HG02571 (cell line): ENCODE measurements around the gene SRGAP3.

Experiments
- ATAC-seq: cut with Tn5 transposase; IDR thresholded peaks from one replicate; pipeline ENCODE4 v1.9.1; 2021; ENCODE audit warnings: mild to moderate bottlenecking, moderate library complexity; ENCODE audit not compliant: unreplicated experiment

Gene SRGAP3

GRCh38 chr3:8945890-8946600 lies 303.4 kb downstream of the SRGAP3 start:
- no peak for ATAC-seq

DNA sequence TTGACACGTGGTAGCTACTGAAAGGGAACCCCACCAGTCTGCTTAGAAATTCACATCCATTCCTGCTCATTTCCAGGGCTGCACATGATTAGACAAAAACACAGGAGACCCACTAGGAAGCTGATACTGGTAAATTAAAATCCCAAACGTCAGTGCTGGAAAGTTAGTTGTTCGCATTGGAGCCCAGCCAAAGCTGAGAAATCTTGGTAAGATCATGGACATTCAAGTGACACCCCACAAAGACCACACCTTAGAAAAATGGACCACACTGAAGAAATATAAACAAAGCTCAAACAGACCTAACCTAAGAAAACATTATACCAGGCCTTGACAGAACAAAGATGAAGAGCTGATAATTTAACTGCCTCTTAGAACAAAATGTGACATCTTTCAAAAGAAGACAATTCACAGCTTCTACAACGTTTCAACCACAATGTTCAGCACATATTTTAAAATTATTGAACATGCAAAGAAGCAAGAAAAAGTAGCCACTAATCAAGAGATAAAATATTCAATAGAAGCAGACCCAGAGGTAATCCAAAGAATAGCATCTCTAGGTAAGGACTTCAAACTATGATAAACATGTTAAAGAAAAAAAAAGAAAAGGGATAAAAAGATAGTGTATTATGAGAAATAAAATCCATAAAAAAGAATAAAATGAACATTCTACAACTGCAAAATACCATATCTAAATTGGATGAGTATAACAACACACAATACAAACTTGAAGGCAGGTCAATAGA lies 306.5 kb downstream of the SRGAP3 start:
- ATAC-seq = no peak

DNA sequence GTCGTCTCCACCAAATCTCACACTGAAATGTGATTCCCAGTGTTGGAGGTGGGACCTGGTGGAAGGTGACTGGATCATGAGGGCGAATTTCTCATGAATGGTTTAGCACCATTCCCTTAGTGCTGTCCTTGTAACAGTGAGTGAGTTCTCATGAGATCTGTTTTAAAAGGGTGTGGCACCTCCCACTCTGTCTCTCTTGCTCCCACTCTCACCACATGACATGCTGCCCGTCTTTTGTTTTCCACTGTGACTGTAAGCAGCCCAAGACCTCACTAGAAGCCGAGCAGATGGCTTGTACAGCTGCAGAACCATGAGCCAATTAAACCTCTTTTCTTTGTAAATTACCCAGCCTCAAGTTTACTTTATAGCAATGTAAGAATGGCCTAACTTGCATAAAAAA lies 307.3 kb downstream of the SRGAP3 start:
- ATAC-seq = no peak

GRCh38 chr3:8938021-8938420 lies 311.4 kb downstream of the SRGAP3 start:
- ATAC-seq = no peak

DNA sequence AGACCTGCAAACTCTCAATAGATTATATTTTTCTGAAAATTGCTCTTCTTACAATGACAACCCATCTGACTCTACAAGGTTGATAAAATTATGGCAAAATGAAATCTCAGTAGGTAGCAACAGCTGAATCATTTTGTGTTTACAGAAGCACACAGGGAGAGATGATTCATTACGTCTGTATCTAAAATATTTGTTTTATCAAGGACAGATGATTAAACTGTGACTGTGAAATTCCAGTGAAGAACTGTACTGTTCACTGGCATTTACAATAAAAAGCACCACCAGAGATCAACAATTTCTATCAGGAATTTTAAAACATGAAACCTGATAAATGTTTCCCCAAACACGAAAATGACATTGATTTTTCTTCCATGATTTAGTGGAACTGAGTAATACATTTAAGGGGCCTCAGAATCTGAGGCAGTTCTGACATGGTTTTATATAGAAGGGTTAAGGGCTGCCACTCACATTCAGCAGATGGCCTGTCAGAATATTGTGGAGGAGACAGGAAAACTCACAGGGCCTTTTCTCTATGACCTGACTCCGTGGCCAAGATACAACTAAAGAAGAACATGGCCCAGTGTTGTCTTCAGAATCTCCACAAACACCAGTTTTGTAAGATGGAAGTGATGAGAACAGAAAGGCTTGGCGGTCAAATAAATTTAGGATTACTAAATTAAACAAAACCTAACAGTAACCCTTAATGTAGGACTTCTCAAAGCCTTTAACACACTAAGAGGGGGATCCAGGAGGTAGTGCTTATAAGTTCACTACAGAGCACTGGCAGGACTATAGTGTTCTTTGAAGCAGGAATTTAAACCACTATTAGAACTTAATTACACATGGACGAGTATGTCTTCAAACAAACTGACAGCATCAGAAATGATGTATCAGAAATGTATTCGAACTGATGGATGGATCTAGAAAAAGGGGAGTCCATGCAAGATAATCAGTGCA lies 312.1 kb downstream of the SRGAP3 start:
- ATAC-seq = no peak

DNA sequence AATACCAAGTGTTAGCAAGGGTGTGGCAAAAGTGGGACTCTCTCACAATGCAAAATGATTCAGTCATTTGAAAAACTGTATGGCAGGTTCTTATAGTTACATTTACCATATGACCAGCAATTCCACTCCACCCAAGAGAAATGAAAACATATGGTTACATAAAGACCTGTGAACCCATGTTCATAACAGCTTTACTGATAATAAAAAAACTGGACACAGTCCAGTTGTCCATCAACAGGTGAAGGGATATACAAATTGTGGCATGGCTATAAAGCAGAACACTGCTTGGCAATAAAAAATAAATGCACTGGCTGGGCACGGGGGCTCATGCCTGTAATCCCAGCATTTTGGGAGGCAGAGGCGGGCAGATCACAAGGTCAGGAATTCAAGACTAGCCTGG lies 316.9 kb downstream of the SRGAP3 start:
- no peak for ATAC-seq

GRCh38 chr3:8931342-8931741 lies 318.1 kb downstream of the SRGAP3 start:
- no peak for ATAC-seq
